LNCAP (cell line): Measurements from ENCODE around the gene NFKBIA.

Experiments
- TF ChIP-seq, protein P1 (sequence below): fragments of 450-650 bp; IDR thresholded peaks from 2 replicates; pipeline ENCODE4 v1.5.1; 2017; ENCODE audit warnings: mild to moderate bottlenecking

NFKBIA gene

DNA sequence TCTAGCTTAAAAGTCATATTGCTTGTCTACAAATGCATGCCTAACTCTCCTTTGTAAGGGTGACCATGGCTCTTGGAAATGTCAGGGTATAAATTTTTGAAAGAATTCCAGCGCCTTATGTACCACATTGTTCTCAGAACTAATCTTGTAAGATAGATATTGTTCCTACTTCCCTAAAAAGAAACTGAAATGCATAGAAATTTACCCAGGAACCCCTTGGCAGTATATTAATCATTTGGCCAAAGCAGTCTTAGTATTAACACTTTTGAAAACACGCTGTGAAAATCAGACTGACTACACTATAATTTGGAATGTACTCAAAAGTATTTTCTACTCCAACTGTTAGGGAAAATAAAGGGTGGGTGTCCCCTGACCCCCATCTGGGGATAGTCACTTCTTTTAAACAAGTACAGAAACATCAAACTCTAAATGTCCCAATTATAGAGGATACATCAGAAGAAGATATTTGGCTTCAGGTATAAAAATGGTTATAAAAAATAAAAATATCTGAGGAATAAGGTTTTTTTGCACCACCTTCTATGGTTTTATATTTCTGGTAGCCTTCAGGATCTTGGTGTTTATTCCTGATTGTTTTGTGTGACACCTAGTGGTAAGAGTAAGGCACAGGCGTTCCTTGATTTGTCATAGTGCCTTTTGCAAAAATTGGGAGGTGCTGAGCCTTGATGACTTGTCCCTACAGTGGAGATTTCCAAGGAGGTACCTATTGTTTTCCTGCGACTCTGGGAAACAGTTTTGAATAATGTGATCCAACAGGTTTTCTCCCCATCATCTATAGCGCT, 2.2 kb upstream of the NFKBIA start:
- TF ChIP-seq, protein P1, sequence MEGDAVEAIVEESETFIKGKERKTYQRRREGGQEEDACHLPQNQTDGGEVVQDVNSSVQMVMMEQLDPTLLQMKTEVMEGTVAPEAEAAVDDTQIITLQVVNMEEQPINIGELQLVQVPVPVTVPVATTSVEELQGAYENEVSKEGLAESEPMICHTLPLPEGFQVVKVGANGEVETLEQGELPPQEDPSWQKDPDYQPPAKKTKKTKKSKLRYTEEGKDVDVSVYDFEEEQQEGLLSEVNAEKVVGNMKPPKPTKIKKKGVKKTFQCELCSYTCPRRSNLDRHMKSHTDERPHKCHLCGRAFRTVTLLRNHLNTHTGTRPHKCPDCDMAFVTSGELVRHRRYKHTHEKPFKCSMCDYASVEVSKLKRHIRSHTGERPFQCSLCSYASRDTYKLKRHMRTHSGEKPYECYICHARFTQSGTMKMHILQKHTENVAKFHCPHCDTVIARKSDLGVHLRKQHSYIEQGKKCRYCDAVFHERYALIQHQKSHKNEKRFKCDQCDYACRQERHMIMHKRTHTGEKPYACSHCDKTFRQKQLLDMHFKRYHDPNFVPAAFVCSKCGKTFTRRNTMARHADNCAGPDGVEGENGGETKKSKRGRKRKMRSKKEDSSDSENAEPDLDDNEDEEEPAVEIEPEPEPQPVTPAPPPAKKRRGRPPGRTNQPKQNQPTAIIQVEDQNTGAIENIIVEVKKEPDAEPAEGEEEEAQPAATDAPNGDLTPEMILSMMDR = peak; percentile 83

- TF ChIP-seq, protein P1 = no peak
Observed at GRCh38 chr14:35406090-35406489, 1.5 kb upstream of the NFKBIA start.

GRCh38 chr14:35405304-35405996, 901 bp upstream of the NFKBIA start:
- TF ChIP-seq, protein P1 = no peak

DNA sequence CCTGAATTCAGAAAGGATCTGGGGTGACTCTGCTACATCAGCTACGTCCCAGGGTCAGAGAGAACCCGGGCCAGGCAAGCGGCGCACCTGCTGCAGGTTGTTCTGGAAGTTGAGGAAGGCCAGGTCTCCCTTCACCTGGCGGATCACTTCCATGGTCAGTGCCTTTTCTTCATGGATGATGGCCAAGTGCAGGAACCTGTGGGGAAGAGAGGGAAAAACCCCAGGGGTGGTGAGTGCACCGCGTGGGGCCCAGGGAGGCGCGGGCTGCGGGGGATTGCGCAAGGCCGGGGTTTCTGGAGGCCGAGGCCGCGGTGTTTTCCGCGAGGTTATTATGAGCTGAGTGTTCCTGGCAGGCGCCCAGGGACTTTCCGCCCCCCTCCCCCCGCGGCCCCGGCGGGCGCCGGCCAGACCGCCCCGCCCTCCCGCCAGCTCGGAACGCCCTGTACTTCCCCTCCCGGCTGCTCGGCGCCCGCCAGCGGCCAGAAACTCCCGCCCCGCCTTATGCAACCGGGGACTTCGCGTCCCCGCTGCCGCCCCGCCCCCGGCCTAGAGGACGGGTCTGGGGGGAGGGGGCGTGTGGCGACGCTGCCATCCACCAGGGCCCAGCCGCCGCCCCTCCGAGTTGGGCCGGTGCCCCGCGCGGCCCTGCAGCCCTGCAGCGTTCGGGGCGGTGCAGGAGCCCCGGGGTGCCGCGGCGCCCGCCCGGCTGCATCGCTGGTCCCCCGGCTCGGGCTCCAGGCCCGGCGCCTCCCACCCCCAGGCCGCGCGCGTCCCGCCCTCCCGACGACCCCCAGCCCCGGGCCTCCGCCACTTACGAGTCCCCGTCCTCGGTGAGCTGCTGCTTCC, 723 bp downstream of the NFKBIA start:
- TF ChIP-seq, protein P1 = no peak

DNA sequence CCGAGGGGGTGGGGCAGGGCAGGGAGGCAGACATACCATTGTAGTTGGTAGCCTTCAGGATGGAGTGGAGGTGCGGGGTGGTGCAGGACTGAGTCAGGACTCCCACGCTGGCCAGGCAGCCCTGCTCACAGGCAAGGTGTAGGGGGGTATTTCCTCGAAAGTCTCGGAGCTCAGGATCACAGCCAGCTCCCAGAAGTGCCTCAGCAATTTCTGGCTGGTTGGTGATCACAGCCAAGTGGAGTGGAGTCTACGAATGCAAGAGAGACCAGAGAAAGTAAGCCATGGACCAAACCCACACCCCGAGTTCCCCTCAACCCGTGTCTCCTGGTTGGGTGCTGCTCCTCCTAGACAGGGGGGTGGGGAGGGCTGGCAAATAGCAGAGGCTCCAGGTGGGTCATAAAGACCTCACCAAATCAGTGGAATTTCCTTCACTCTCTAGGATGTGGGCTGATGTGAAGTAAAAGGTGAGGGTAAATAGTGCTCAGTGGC, 1.4 kb downstream of the NFKBIA start:
- TF ChIP-seq, protein P1 = no peak

GRCh38 chr14:35402323-35403113, 2.0 kb downstream of the NFKBIA start:
- TF ChIP-seq, protein P1 = no peak
